A673 (cell line): ENCODE data around the gene BAG2. TPM values are rescaled to one million over a fixed set of nuclear protein-coding genes. Genes with fewer than 3 reads are reported as not detected.

Experiments
- BruUV-seq: library from RNA; stranded (reverse); fragments of 400-500 nt; replicated peaks from 2 replicates; lab custom pipeline; 2021; lab: Mats Ljungman, UMichigan
- CTCF ChIA-PET: fragments of 300-600 bp; sonication (Branson Sonifier 250); formaldehyde crosslinking; loops from one replicate; lab custom pipeline; 2022; ENCODE audit warnings: antibody characterized with exemption; lab: Charles Lee
- POLR2A ChIA-PET: fragments of 300-600 bp; sonication (Branson Sonifier 250); formaldehyde crosslinking; loops from one replicate; lab custom pipeline; 2022; ENCODE audit warnings: antibody characterized with exemption; ENCODE audit not compliant: low non-redundant PET; lab: Charles Lee
- DNase-seq: peaks from one replicate; pipeline ENCODE4 v3.0.0-alpha.2; 2015; ENCODE audit warnings: low spot score
- H3K27ac ChIP-seq: fragments of 200-600 bp; sonication (generic); 2 replicates; pipeline ENCODE4 v1.5.1; 2016; ENCODE audit warnings: mixed run types, low read depth, mild to moderate bottlenecking, mixed read lengths, antibody characterized with exemption, low read length; ENCODE audit not compliant: poor library complexity, severe bottlenecking
- H3K27me3 ChIP-seq: fragments of 200-600 bp; sonication (generic); replicated peaks from 2 replicates; pipeline ENCODE4 v1.6.1; 2017; ENCODE audit warnings: mixed run types, low read depth, mild to moderate bottlenecking, mixed read lengths, antibody characterized with exemption, low read length; ENCODE audit not compliant: insufficient read depth, poor library complexity
- H3K36me3 ChIP-seq: fragments of 200-600 bp; sonication (generic); 2 replicates; pipeline ENCODE4 v1.6.1; 2016; ENCODE audit warnings: mixed run types, mild to moderate bottlenecking, mixed read lengths, antibody characterized with exemption, low read length; ENCODE audit not compliant: insufficient read depth, poor library complexity, severe bottlenecking
- H3K4me1 ChIP-seq: fragments of 200-600 bp; sonication (generic); 2 replicates; pipeline ENCODE4 v1.6.1; 2017; ENCODE audit warnings: mixed run types, mild to moderate bottlenecking, mixed read lengths, antibody characterized with exemption, low read length; ENCODE audit not compliant: insufficient read depth, poor library complexity, severe bottlenecking
- H3K4me3 ChIP-seq: fragments of 200-600 bp; sonication (generic); 2 replicates; pipeline ENCODE4 v1.5.1; 2016; ENCODE audit warnings: low read depth, mixed run types, mild to moderate bottlenecking, mixed read lengths, low read length; ENCODE audit not compliant: poor library complexity, severe bottlenecking
- H3K9me3 ChIP-seq: fragments of 200-600 bp; sonication (generic); 2 replicates; pipeline ENCODE4 v1.6.1; 2016; ENCODE audit warnings: mixed run types, low read depth, mild to moderate bottlenecking, mixed read lengths, antibody characterized with exemption, low read length; ENCODE audit not compliant: poor library complexity, severe bottlenecking
- EZH2 ChIP-seq: fragments of 200-600 bp; sonication (generic); IDR thresholded peaks from 2 replicates; pipeline ENCODE4 v1.6.1; 2017; ENCODE audit warnings: borderline replicate concordance, low read depth, mild to moderate bottlenecking, mixed read lengths, antibody characterized with exemption, low read length; ENCODE audit not compliant: poor library complexity, severe bottlenecking
- intact Hi-C: fragments of 100-400 bp; cut with micrococcal nuclease; formaldehyde crosslinking; loops from one replicate; pipeline ENCODE4 v1.10.0; 2022; ENCODE audit not compliant: unreplicated experiment
- total RNA-seq: library from RNA; stranded (reverse); gene quantifications from 2 replicates; pipeline ENCODE4 v1.2.3, GENCODE V29; 2021
- TF ChIP-seq, protein P1 (sequence below): fragments of 300-800, 200-600 bp; sonication (generic); conservative IDR thresholded peaks from 2 replicates; pipeline ENCODE4 v1.5.1; 2017; ENCODE audit warnings: low read depth, mild to moderate bottlenecking, antibody characterized with exemption, low read length, moderate library complexity, mixed read lengths

BAG2 gene
- total RNA-seq, 1 experiment from 2014 or later: 27.0 TPM

DNA sequence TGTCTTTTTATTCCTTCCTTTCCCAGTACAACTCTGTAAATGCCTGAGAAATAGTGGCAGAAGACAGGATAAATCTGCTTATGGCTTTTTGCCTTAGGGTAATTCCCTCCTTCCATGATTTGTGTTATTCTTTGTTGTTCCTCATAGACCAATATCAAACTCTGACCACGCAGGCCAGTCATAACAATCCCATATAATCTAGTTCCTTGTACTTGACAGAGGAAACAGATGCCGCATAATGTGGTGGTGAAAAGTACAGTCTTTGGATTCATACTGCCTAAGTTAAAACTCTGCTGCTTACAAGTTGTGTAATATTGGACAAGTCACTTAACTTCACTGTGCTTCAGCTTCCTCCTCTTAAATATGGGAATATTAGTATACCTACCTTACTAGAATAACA lies 8.2 kb upstream of the BAG2 start:
- Histone ChIP-seq H3K9me3 (peaks cover 14% of the 10 kb centered on the region), H3K36me3 (peaks cover 28% of the 10 kb centered on the region), H3K4me3 (no peak overlapping the region), H3K27me3 (no peaks in the 10 kb centered on the region), H3K27ac (no peak overlapping the region), H3K4me1 (no peaks in the 10 kb centered on the region)
- ChIA-PET CTCF (no interaction called here), POLR2A (no interaction called here)
- TF ChIP-seq EZH2: no peak
- TF ChIP-seq, protein P1, sequence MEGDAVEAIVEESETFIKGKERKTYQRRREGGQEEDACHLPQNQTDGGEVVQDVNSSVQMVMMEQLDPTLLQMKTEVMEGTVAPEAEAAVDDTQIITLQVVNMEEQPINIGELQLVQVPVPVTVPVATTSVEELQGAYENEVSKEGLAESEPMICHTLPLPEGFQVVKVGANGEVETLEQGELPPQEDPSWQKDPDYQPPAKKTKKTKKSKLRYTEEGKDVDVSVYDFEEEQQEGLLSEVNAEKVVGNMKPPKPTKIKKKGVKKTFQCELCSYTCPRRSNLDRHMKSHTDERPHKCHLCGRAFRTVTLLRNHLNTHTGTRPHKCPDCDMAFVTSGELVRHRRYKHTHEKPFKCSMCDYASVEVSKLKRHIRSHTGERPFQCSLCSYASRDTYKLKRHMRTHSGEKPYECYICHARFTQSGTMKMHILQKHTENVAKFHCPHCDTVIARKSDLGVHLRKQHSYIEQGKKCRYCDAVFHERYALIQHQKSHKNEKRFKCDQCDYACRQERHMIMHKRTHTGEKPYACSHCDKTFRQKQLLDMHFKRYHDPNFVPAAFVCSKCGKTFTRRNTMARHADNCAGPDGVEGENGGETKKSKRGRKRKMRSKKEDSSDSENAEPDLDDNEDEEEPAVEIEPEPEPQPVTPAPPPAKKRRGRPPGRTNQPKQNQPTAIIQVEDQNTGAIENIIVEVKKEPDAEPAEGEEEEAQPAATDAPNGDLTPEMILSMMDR: no peak
- BruUV-seq: no TSS peak
- intact Hi-C loops: no loop called here
- no peak for DNase-seq

- no peak for DNase-seq
- no TSS peak for BruUV-seq
- Histone ChIP-seq H3K4me1 (no peaks in the 10 kb centered on the region), H3K4me3 (no peak overlapping the region), H3K27ac (no peak overlapping the region), H3K9me3 (peaks cover 14% of the 10 kb centered on the region), H3K27me3 (no peaks in the 10 kb centered on the region), H3K36me3 (peaks cover 28% of the 10 kb centered on the region)
- ChIA-PET CTCF (no interaction called here), POLR2A (no interaction called here)
- intact Hi-C loops: no loop called here
- TF ChIP-seq, protein P1: no peak
- TF ChIP-seq EZH2: no peak
These were observed 7.0 kb upstream of the BAG2 start for GRCh38 chr6:57165080-57165479.

- ChIA-PET CTCF (no interaction called here), POLR2A (interaction anchor here (1.2 kb wide), 1 partner anchor 112 kb away, joined by 3 read pairs; no protein-coding TSS in a partner anchor)
- no peaks in the 10 kb centered on the region for H3K27me3 ChIP-seq
- no TSS peak for BruUV-seq
- no peaks in the 10 kb centered on the region for H3K9me3 ChIP-seq
- peaks cover 16% of the 10 kb centered on the region for H3K4me1 ChIP-seq
- peak overlapping the region; percentile 83 for H3K4me3 ChIP-seq
- peaks cover 9% of the 10 kb centered on the region for H3K36me3 ChIP-seq
- DNase-seq: peak; percentile 60
- peak overlapping the region; percentile 93 for H3K27ac ChIP-seq
- intact Hi-C loops: loop anchor here (5.0 to 10.0 kb wide), 2 partner anchors 144 to 268 kb away; partner anchors contain the start of gene PRIM2
- TF ChIP-seq EZH2: no peak
These were observed 1.1 kb downstream of the BAG2 start for GRCh38 chr6:57173056-57173885.
